Body of pancreas (tissue), 4 donors: ENCODE results near the gene UBE2G2.

Source experiments
- CTCF ChIP-seq, 7 experiments: fragments of 450-650 bp in 4 of 7; fragments of 200-600 bp in 3 of 7; sonication (generic) in 3 of 7; IDR thresholded peaks; one replicate each; pipeline ENCODE4 v1.5.1; 2016 to 2019; ENCODE audit warnings: antibody characterized with exemption in 7 of 7
- POLR2A ChIP-seq, 3 donors: fragments of 450-650 bp; IDR thresholded peaks; one replicate each; pipeline ENCODE4 v1.6.1; 2016; ENCODE audit warnings: antibody characterized with exemption in 3 of 3, mild to moderate bottlenecking in 2 of 3

GRCh38 chr21:44817506-44817880, 15.9 kb upstream of the UBE2G2 start:
- no peak for TF ChIP-seq CTCF (IDR thresholded peaks at IDR 0.05)
- TF ChIP-seq POLR2A (IDR thresholded peaks at IDR 0.05), result no peak
